HEK293 (cell line): ENCODE data around the gene CBX8.
A peak's percentile ranks its signal among the peaks of the same experiment; 100 is the strongest.

Source experiments
- CTCF ChIA-PET: fragments of 350-600 bp; formaldehyde crosslinking; extraction: SDS; loops from one replicate; lab custom pipeline; 2021; ENCODE audit warnings: antibody characterized with exemption; lab: Yijun Ruan, JAX
- POLR2A ChIA-PET: fragments of 300-600 bp; formaldehyde crosslinking; extraction: SDS; loops from one replicate; lab custom pipeline; 2020; ENCODE audit warnings: antibody characterized with exemption, inconsistent platforms; lab: Yijun Ruan, JAX
- H3K27ac ChIP-seq: fragments of 200-500 bp; sonication (Bioruptor generic); 2 replicates; pipeline ENCODE4 v1.5.1; 2014; ENCODE audit warnings: low read depth, low read length, control low read depth, inconsistent platforms; ENCODE audit errors: extremely low read depth
- H3K36me3 ChIP-seq, 2 experiments: fragments of 200-500 bp in 1 of 2; sonication (Bioruptor generic) in 1 of 2; 1 replicate in 1 of 2; 2 replicates in 1 of 2; pipeline ENCODE4 v1.5.1; 2014 to 2017; ENCODE audit warnings: inconsistent platforms in 2 of 2, low read length in 2 of 2; ENCODE audit not compliant: control insufficient read depth in 2 of 2, insufficient read depth in 1 of 2
- H3K4me1 ChIP-seq: fragments of 200-500 bp; sonication (Bioruptor generic); 2 replicates; pipeline ENCODE4 v1.5.1; 2014; ENCODE audit warnings: mild to moderate bottlenecking, low read length, inconsistent platforms; ENCODE audit not compliant: control insufficient read depth, insufficient read depth
- H3K4me3 ChIP-seq: 2 replicates; pipeline ENCODE4 v1.5.1; 2011; ENCODE audit warnings: low read depth, mild to moderate bottlenecking, control low read depth, low read length, moderate library complexity
- H3K9me3 ChIP-seq: fragments of 200-500 bp; sonication (Bioruptor generic); 2 replicates; pipeline ENCODE4 v1.5.1; 2014; ENCODE audit warnings: low read depth, low read length, inconsistent platforms; ENCODE audit not compliant: control insufficient read depth, insufficient read depth
- ELK4 ChIP-seq: IDR thresholded peaks from 2 replicates; pipeline ENCODE4 v1.6.1; 2011; ENCODE audit warnings: mild to moderate bottlenecking, low read depth, low read length, borderline replicate concordance
- KLF10 ChIP-seq: fragments of 450-650 bp; IDR thresholded peaks from 2 replicates; pipeline ENCODE4 v1.5.1; 2018; ENCODE audit warnings: missing biosample characterization, mild to moderate bottlenecking, missing genetic modification characterization
- KLF9 ChIP-seq: fragments of 450-650 bp; formaldehyde crosslinking; IDR thresholded peaks from 2 replicates; pipeline ENCODE4 v1.5.1; 2016; ENCODE audit warnings: missing biosample characterization, missing genetic modification characterization, low read depth
- MYNN ChIP-seq: fragments of 450-650 bp; formaldehyde crosslinking; IDR thresholded peaks from 2 replicates; pipeline ENCODE4 v1.5.1; 2016; ENCODE audit warnings: missing biosample characterization, missing genetic modification characterization, borderline replicate concordance
- PRDM6 ChIP-seq: fragments of 450-650 bp; formaldehyde crosslinking; IDR thresholded peaks from 2 replicates; pipeline ENCODE4 v1.5.1; 2017; ENCODE audit warnings: missing biosample characterization, missing genetic modification characterization
- REPIN1 ChIP-seq: fragments of 450-650 bp; formaldehyde crosslinking; IDR thresholded peaks from 2 replicates; pipeline ENCODE4 v1.5.1; 2017; ENCODE audit warnings: missing biosample characterization, missing genetic modification characterization, low read depth
- SCRT2 ChIP-seq: fragments of 450-650 bp; formaldehyde crosslinking; IDR thresholded peaks from 2 replicates; pipeline ENCODE4 v1.5.1; 2016; ENCODE audit warnings: missing biosample characterization, missing genetic modification characterization
- TCF7L2 ChIP-seq: IDR thresholded peaks from 2 replicates; pipeline ENCODE4 v1.6.1; 2011; ENCODE audit warnings: low read depth, mild to moderate bottlenecking, inconsistent platforms, low read length, moderate library complexity, borderline replicate concordance
- ZEB2 ChIP-seq: fragments of 450-650 bp; formaldehyde crosslinking; IDR thresholded peaks from 2 replicates; pipeline ENCODE4 v1.5.1; 2016; ENCODE audit warnings: missing biosample characterization, missing genetic modification characterization
- ZFP69B ChIP-seq: fragments of 450-650 bp; formaldehyde crosslinking; IDR thresholded peaks from 2 replicates; pipeline ENCODE4 v1.5.1; 2016; ENCODE audit warnings: missing biosample characterization, missing genetic modification characterization
- ZNF138 ChIP-seq: fragments of 450-650 bp; formaldehyde crosslinking; IDR thresholded peaks from 2 replicates; pipeline ENCODE4 v1.5.1; 2016; ENCODE audit warnings: missing biosample characterization, missing genetic modification characterization, borderline replicate concordance
- ZNF146 ChIP-seq: fragments of 450-650 bp; formaldehyde crosslinking; IDR thresholded peaks from 2 replicates; pipeline ENCODE4 v1.5.1; 2016; ENCODE audit warnings: missing biosample characterization, missing genetic modification characterization
- ZNF24 ChIP-seq: fragments of 450-650 bp; formaldehyde crosslinking; IDR thresholded peaks from 2 replicates; pipeline ENCODE4 v1.5.1; 2016; ENCODE audit warnings: missing biosample characterization, missing genetic modification characterization
- ZNF266 ChIP-seq: fragments of 450-650 bp; formaldehyde crosslinking; IDR thresholded peaks from 2 replicates; pipeline ENCODE4 v1.5.1; 2016; ENCODE audit warnings: missing biosample characterization, missing genetic modification characterization, low read depth
- ZNF341 ChIP-seq: fragments of 450-650 bp; formaldehyde crosslinking; IDR thresholded peaks from 2 replicates; pipeline ENCODE4; 2016; ENCODE audit warnings: low read depth, missing biosample characterization, missing genetic modification characterization
- ZNF362 ChIP-seq: fragments of 450-650 bp; formaldehyde crosslinking; IDR thresholded peaks from 2 replicates; pipeline ENCODE4 v1.5.1; 2016; ENCODE audit warnings: missing biosample characterization, missing genetic modification characterization
- ZNF366 ChIP-seq: fragments of 450-650 bp; formaldehyde crosslinking; conservative IDR thresholded peaks from 2 replicates; pipeline ENCODE4 v1.5.1; 2016; ENCODE audit warnings: missing biosample characterization, missing genetic modification characterization
- ZNF558 ChIP-seq: fragments of 450-650 bp; formaldehyde crosslinking; IDR thresholded peaks from 2 replicates; pipeline ENCODE4 v1.5.1; 2016; ENCODE audit warnings: missing biosample characterization, missing genetic modification characterization
- ZNF561 ChIP-seq: fragments of 450-650 bp; IDR thresholded peaks from 2 replicates; pipeline ENCODE4 v1.5.1; 2018; ENCODE audit warnings: missing biosample characterization, missing genetic modification characterization, borderline replicate concordance
- TF ChIP-seq, protein P1 (sequence below): fragments of 450-650 bp; formaldehyde crosslinking; IDR thresholded peaks from 2 replicates; pipeline ENCODE4 v1.5.1; 2016; ENCODE audit warnings: missing biosample characterization, missing genetic modification characterization

The CBX8 gene

GRCh38 chr17:79752175-79752574 lies 44.7 kb downstream of the CBX8 start:
- no peaks in the 10 kb centered on the region for H3K9me3 ChIP-seq
- no peak overlapping the region for H3K27ac ChIP-seq
- no peak for TF ChIP-seq ZNF24 (tag by site-specific recombination)
- peaks cover 11% of the 10 kb centered on the region for H3K4me1 ChIP-seq
- ChIA-PET POLR2A (interaction anchor here (0.7 to 1.3 kb wide), 2 partner anchors 10 to 44 kb away, joined by 3 to 4 read pairs; partner anchors contain the start of gene CBX8), CTCF (interaction anchor here (0.9 to 3.0 kb wide), 4 partner anchors 8 to 59 kb away, joined by 3 to 20 read pairs (median 4); no protein-coding TSS in a partner anchor)
- H3K36me3 ChIP-seq = no peaks in the 10 kb centered on the region
- H3K4me3 ChIP-seq = no peak overlapping the region

GRCh38 chr17:79750650-79751545 lies 46.0 kb downstream of the CBX8 start:
- H3K9me3 ChIP-seq = no peaks in the 10 kb centered on the region
- ChIA-PET CTCF (interaction anchor here (0.7 to 2.4 kb wide), 3 partner anchors 9 to 60 kb away, joined by 3 to 9 read pairs (median 4); no protein-coding TSS in a partner anchor), POLR2A (interaction anchor here (0.7 to 1.3 kb wide), 3 partner anchors 9 to 78 kb away, joined by 3 read pairs; no protein-coding TSS in a partner anchor)
- no peak overlapping the region for H3K27ac ChIP-seq
- TF ChIP-seq, protein P1, sequence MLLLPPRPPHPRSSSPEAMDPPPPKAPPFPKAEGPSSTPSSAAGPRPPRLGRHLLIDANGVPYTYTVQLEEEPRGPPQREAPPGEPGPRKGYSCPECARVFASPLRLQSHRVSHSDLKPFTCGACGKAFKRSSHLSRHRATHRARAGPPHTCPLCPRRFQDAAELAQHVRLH = 0 out of 2 replicates have a peak, but pooled peaks have one; percentile 36
- TF ChIP-seq ZNF146 (tag by site-specific recombination) = peak; percentile 99
- no peak for TF ChIP-seq ZEB2
- no peak for TF ChIP-seq ZNF266 (tag by site-specific recombination)
- H3K36me3 ChIP-seq = no peaks in the 10 kb centered on the region
- H3K4me3 ChIP-seq = no peak overlapping the region
- peaks cover 11% of the 10 kb centered on the region for H3K4me1 ChIP-seq

DNA sequence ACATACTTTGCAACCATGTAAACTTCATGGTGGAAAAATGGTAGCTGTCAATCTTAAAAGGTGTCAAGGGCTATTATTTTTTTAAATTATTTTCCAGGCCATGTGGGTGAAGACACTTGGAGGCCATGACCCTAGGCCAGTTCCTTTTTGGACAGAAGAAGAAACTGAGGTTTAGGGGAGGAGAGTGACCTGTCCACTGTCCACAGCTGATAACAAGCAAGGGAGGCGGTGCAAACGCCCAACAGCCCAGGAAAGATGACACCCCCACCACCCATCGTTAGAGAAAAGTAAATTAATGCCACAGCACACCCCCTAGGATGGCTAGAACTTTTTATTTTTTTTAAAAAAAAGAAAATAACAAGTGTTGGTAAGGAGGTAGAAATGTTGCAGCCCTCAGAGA lies 46.9 kb downstream of the CBX8 start:
- CTCF ChIA-PET = interaction anchor here (0.8 to 2.4 kb wide), 5 partner anchors 8 to 220 kb away, joined by 3 to 9 read pairs (median 3); no protein-coding TSS in a partner anchor
- Histone ChIP-seq H3K9me3 (no peaks in the 10 kb centered on the region), H3K4me3 (no peak overlapping the region), H3K4me1 (peaks cover 11% of the 10 kb centered on the region), H3K36me3 (no peaks in the 10 kb centered on the region), H3K27ac (0 out of 2 replicates have a peak overlapping the region, but pooled peaks have one; percentile 3)
- POLR2A ChIA-PET = interaction anchor here (0.7 kb wide), 1 partner anchor 77 kb away, joined by 3 read pairs; no protein-coding TSS in a partner anchor
- TF ChIP-seq REPIN1 (no peak), ZNF341 (tag by site-specific recombination) (peak; percentile 67)

GRCh38 chr17:79749156-79749815 lies 47.6 kb downstream of the CBX8 start:
- H3K36me3 ChIP-seq = no peaks in the 10 kb centered on the region
- CTCF ChIA-PET = interaction anchor here (0.8 to 2.4 kb wide), 5 partner anchors 8 to 221 kb away, joined by 3 to 9 read pairs (median 3); no protein-coding TSS in a partner anchor
- POLR2A ChIA-PET = no interaction called here
- no peaks in the 10 kb centered on the region for H3K9me3 ChIP-seq
- TF ChIP-seq PRDM6 = peak; percentile 92
- TF ChIP-seq MYNN (tag by site-specific recombination) = no peak
- no peak for TF ChIP-seq TCF7L2
- TF ChIP-seq ZNF362 = peak; percentile 79; the same call in 1 of the 2 replicates
- peak; percentile 35; the same call in 1 of the 2 replicates for TF ChIP-seq ZNF366 (tag by site-specific recombination)
- TF ChIP-seq SCRT2 (tag by site-specific recombination) = peak; percentile 86
- TF ChIP-seq ZNF138 (tag by site-specific recombination) = no peak
- TF ChIP-seq KLF9 (tag by site-specific recombination) = no peak
- no peak for TF ChIP-seq ELK4
- no peak for TF ChIP-seq ZFP69B (tag by site-specific recombination)
- TF ChIP-seq ZNF561 (tag by site-specific recombination) = no peak
- no peak for TF ChIP-seq ZNF558
- no peak for TF ChIP-seq KLF10 (tag by site-specific recombination)
- peaks cover 11% of the 10 kb centered on the region for H3K4me1 ChIP-seq
- H3K27ac ChIP-seq = 0 out of 2 replicates have a peak overlapping the region, but pooled peaks have one; percentile 3
- H3K4me3 ChIP-seq = no peak overlapping the region
